Loucy (cell line): ENCODE results near the gene TBC1D2B.
"Not testable (repeated sequence)": the region's sequence is repeated elsewhere in the genome, so short reads cannot be mapped to it uniquely, and the experiment has no call there.

ENCODE experiments used
- H2AFZ ChIP-seq: fragments of 200-600 bp; sonication (generic); 2 replicates; pipeline ENCODE4 v1.6.0; 2016; ENCODE audit warnings: antibody characterized with exemption, mild to moderate bottlenecking, low read length, moderate library complexity
- H3F3A ChIP-seq: fragments of 200-600 bp; 2 replicates; pipeline ENCODE4 v1.6.0; 2016; ENCODE audit warnings: antibody characterized with exemption, low read depth, mild to moderate bottlenecking
- H3K27me3 ChIP-seq: fragments of 200-600 bp; sonication (generic); 2 replicates; pipeline ENCODE4 v1.6.1; 2014; ENCODE audit warnings: low read length, mild to moderate bottlenecking; ENCODE audit not compliant: insufficient read depth, poor library complexity, severe bottlenecking
- H3K36me3 ChIP-seq: fragments of 200-600 bp; sonication (generic); 2 replicates; pipeline ENCODE4 v1.6.1; 2016; ENCODE audit warnings: low read length; ENCODE audit not compliant: insufficient read depth
- H3K4me1 ChIP-seq: fragments of 200-600 bp; sonication (generic); 2 replicates; pipeline ENCODE4 v1.5.1; 2014; ENCODE audit warnings: low read length, mild to moderate bottlenecking; ENCODE audit not compliant: insufficient read depth, poor library complexity, severe bottlenecking
- H3K4me2 ChIP-seq: fragments of 200-600 bp; sonication (generic); 2 replicates; pipeline ENCODE4 v1.6.0; 2014; ENCODE audit warnings: antibody characterized with exemption, low read length, low read depth, mild to moderate bottlenecking; ENCODE audit not compliant: poor library complexity, severe bottlenecking
- H3K4me3 ChIP-seq: fragments of 200-600 bp; sonication (generic); 2 replicates; pipeline ENCODE4 v1.5.1; 2014; ENCODE audit warnings: low read length, mild to moderate bottlenecking, mixed read lengths; ENCODE audit not compliant: poor library complexity, severe bottlenecking
- H3K79me2 ChIP-seq: fragments of 200-600 bp; sonication (generic); 2 replicates; pipeline ENCODE4 v1.6.1; 2014; ENCODE audit warnings: low read length; ENCODE audit not compliant: insufficient read depth
- H3K9ac ChIP-seq: fragments of 200-600 bp; sonication (generic); 2 replicates; pipeline ENCODE4 v1.6.0; 2014; ENCODE audit warnings: mild to moderate bottlenecking, low read depth, low read length, moderate library complexity; ENCODE audit not compliant: poor library complexity, severe bottlenecking
- H3K9me2 ChIP-seq: fragments of 200-600 bp; sonication (generic); replicated peaks from 2 replicates; pipeline ENCODE4 v1.6.1; 2016; ENCODE audit warnings: low read depth, low read length, mixed read lengths
- H3K9me3 ChIP-seq: fragments of 200-600 bp; sonication (generic); 2 replicates; pipeline ENCODE4 v1.6.1; 2014; ENCODE audit warnings: mild to moderate bottlenecking, antibody characterized with exemption, low read length, low read depth; ENCODE audit not compliant: insufficient read depth
- H4K20me1 ChIP-seq: fragments of 200-600 bp; sonication (generic); 2 replicates; pipeline ENCODE4 v1.6.0; 2014; ENCODE audit warnings: antibody characterized with exemption, low read length, mild to moderate bottlenecking; ENCODE audit not compliant: insufficient read depth, poor library complexity, severe bottlenecking
- EZH2phosphoT487 ChIP-seq: fragments of 200-600 bp; IDR thresholded peaks from 2 replicates; pipeline ENCODE4 v1.6.1; 2018; ENCODE audit warnings: antibody characterized with exemption, mild to moderate bottlenecking, moderate library complexity, borderline replicate concordance
- TF ChIP-seq, protein P1 (sequence below): fragments of 200-600 bp; sonication (generic); conservative IDR thresholded peaks from 2 replicates; pipeline ENCODE4 v1.5.1; 2014; ENCODE audit warnings: mild to moderate bottlenecking, antibody characterized with exemption, low read length

The TBC1D2B gene

DNA sequence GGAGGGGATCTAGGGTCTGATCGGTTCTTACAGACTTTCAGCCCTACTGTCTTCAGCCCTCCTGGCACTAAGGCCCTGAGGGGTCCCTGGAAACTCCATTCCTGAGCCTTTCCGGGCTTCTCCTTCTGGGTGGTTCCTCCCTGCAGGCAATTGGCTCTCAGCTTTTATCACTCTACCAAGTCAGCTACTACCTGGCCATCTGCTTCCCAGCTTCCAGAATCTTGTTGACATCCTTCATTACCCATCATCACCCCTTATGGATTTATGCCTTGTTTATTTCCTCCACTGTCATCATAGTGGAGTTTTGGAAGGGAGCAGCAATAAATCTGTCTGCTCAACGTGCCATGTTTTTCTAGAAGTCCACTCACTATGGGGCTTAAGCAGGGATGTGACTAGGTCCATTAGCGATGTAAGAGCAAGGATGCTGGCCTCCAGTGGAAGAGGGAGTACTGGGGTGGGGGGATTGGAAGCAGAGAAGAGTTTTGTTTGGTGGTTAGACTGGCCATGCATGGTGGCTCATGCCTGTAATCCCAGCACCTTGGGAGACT is 106.6 kb downstream of the TBC1D2B start:
- not testable (repeated sequence) for H3K4me3 ChIP-seq, H4K20me1 ChIP-seq, H3K79me2 ChIP-seq, H3K9ac ChIP-seq, H2AFZ ChIP-seq, H3K27me3 ChIP-seq, H3K9me2 ChIP-seq, H3F3A ChIP-seq, H3K9me3 ChIP-seq, H3K4me2 ChIP-seq, H3K4me1 ChIP-seq, H3K36me3 ChIP-seq

DNA sequence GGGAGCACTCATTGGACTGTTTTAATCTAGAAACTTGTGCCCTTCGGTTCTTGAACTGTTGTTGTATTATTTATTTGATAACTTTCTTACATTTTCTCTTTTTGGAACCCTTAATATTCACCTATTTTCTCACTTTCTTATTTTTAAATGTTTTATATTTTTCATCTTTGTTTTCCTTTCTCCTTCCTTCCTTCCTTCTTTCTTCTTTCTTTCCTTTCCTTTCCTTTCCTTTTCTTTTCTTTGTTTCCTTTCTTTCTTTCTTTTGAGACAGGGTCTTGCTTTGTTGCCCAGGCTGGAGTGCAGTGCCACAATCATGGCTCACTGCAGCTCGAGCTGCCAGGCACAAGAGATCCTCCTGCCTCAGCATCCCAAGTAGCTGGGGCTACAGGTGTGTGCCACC is 108.5 kb downstream of the TBC1D2B start:
- H3K79me2 ChIP-seq, result no peaks in the 10 kb centered on the region
- no peak overlapping the region for H2AFZ ChIP-seq
- peaks cover 7% of the 10 kb centered on the region for H3K4me1 ChIP-seq
- no peak overlapping the region for H3K9ac ChIP-seq
- no peaks in the 10 kb centered on the region for H3F3A ChIP-seq
- no peak for TF ChIP-seq EZH2phosphoT487
- TF ChIP-seq, protein P1, sequence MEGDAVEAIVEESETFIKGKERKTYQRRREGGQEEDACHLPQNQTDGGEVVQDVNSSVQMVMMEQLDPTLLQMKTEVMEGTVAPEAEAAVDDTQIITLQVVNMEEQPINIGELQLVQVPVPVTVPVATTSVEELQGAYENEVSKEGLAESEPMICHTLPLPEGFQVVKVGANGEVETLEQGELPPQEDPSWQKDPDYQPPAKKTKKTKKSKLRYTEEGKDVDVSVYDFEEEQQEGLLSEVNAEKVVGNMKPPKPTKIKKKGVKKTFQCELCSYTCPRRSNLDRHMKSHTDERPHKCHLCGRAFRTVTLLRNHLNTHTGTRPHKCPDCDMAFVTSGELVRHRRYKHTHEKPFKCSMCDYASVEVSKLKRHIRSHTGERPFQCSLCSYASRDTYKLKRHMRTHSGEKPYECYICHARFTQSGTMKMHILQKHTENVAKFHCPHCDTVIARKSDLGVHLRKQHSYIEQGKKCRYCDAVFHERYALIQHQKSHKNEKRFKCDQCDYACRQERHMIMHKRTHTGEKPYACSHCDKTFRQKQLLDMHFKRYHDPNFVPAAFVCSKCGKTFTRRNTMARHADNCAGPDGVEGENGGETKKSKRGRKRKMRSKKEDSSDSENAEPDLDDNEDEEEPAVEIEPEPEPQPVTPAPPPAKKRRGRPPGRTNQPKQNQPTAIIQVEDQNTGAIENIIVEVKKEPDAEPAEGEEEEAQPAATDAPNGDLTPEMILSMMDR, result no peak
- no peak overlapping the region for H3K4me2 ChIP-seq
- peaks cover 3% of the 10 kb centered on the region; the same call in 1 of the 2 replicates for H3K9me3 ChIP-seq
- no peaks in the 10 kb centered on the region for H3K36me3 ChIP-seq
- no peaks in the 10 kb centered on the region for H3K27me3 ChIP-seq
- H4K20me1 ChIP-seq, result no peaks in the 10 kb centered on the region
- H3K9me2 ChIP-seq, result no peaks in the 10 kb centered on the region
- no peak overlapping the region for H3K4me3 ChIP-seq

DNA sequence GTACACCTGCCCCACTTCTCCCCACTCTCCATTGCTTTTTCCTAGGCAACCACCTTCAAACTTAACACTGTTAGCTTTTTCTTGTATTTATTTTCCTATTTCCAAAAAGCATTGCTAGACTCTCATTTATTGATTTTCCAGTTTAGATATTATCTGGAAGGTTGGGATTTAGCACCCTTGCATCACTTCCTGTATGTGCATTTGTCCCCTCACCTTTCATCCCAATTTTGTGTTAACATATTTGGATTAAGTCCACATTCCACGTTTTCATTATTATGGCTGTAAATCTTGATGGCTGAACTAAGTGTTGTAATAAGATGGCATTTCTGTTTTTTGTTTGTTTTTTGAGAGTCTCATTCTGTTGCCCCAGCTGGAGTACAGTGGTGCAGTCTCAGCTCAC is 109.7 kb downstream of the TBC1D2B start:
- no peak overlapping the region for H3K9ac ChIP-seq
- H3K4me2 ChIP-seq, result no peak overlapping the region
- H3K9me2 ChIP-seq, result no peaks in the 10 kb centered on the region
- H3K4me1 ChIP-seq, result peaks cover 3% of the 10 kb centered on the region
- no peaks in the 10 kb centered on the region for H3K27me3 ChIP-seq
- H3F3A ChIP-seq, result no peaks in the 10 kb centered on the region
- TF ChIP-seq EZH2phosphoT487, result no peak
- TF ChIP-seq, protein P1, result no peak
- H3K4me3 ChIP-seq, result no peak overlapping the region
- H2AFZ ChIP-seq, result no peak overlapping the region
- no peaks in the 10 kb centered on the region for H3K79me2 ChIP-seq
- peaks cover 3% of the 10 kb centered on the region; the same call in 1 of the 2 replicates for H3K9me3 ChIP-seq
- H4K20me1 ChIP-seq, result no peaks in the 10 kb centered on the region
- H3K36me3 ChIP-seq, result no peaks in the 10 kb centered on the region

DNA sequence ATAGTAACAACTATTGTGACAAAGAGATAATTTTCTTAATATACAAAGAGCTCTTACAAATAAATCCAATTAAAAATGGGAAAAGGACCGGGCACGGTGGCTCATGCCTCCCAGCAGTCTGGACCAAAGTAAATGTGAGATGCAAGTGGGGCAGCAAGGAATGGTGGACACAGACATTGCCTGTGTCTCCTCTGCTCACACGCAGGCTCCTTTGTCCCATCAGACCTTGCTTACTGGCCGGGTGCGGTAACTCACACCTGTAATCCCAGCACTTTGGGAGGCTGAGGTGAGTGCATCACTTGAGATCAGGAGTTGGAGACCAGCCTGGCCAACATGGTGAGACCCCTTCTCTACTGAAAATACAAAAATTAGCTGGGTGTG is 110.3 kb downstream of the TBC1D2B start:
- not testable (repeated sequence) for H3K9me3 ChIP-seq, H3K4me1 ChIP-seq, H4K20me1 ChIP-seq

More for the DNA sequence above, 110.3 kb downstream of the TBC1D2B start:
- not testable (repeated sequence) for H2AFZ ChIP-seq, H3K36me3 ChIP-seq, H3K9me2 ChIP-seq, H3K9ac ChIP-seq, H3K4me2 ChIP-seq, H3K27me3 ChIP-seq, H3K79me2 ChIP-seq, H3F3A ChIP-seq, H3K4me3 ChIP-seq
